ENCODE data around the gene IFI27L2. TPM values are rescaled to one million over a fixed set of nuclear protein-coding genes. Genes with fewer than 3 reads are reported as not detected.

IFI27L2 gene
- total RNA-seq, 1 donor from 2014 or later: 61.8 TPM

DNA sequence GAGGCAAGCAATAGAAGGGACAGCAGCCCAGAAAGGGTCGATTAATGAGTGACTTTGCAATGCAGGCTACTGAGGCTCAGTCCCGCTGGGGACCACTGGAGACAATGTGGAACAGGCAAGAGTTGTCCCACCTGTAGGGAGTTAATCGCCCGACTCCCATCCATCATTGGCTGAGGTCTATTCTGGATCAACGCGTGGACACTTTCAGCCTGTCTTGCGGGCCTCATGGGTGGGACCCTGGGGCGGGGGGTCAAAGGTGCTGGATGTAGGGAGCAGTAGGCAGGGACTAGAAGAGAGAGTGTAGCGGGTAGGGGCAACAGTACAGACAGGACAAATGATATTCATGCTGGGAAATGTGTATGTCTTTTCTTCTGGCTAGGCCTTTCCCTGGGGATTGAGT is 6.1 kb downstream of the IFI27L2 start:
- DNase-seq (ENCODE audit: low spot score): no peak

GRCh38 chr14:94122438-94122837 is 7.0 kb downstream of the IFI27L2 start:
- DNase-seq (ENCODE audit: low spot score): no peak

DNA sequence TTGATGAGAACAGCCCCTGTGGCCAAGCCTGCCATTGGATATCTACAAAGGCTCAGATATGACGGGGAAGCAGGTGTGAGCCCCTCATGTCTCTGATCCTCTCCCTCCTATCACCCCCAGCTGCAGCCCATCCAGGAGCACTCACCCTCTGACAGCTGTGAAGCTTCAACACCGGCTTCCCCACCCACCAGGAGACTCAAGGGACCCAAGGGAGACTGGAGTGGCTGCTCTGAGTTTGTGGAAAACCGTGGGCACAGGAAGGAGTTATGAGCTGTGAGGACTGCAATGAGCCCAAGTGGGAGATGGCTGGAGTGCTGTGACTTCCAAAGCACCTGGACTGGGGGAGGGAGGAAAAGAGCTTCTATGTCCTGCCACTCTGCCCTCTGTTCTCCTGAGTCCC is 7.9 kb downstream of the IFI27L2 start:
- no peak for DNase-seq (ENCODE audit: low spot score)

- DNase-seq (ENCODE audit: low spot score): no peak
Measured at GRCh38 chr14:94120667-94121340, 8.6 kb downstream of the IFI27L2 start.

DNA sequence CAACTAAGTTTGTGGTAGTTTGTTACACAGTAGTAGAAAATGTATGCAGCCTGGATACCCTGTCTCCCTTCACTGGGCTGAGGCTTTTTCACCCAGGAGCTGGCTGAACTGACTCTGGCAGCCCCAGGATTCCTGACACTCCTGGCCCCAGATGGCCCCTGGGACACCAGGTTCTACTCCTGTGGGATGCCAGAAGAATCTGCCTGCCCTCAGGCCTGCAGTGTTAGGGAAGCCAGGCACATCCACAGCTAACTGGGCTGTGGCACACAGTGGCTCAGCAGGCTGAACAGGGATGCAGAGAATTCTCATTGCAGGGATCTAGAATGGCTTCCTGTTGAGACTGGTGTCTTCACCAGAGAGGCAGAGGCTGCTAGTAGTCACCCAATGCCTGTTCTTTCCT is 10.3 kb downstream of the IFI27L2 start:
- DNase-seq (ENCODE audit: low spot score): no peak

DNA sequence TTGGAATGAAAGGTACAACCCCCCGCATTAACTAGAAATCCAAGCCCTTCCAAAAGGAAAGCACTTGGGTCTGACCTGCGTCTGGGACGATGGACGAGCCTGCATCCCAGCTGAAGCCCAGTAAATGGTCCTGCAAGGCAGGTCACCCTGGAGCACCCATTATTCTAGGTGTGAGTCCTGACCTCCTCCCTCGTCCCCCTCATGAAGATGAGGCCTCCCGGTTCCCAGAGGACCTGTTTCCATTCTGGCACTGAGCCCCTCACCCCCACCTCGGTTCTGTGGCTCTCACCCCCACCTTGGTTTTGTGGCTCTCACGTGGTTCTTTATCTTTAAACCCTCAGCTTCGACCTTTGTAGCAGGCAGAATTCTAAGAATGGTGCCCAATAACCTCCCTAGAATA is 11.5 kb downstream of the IFI27L2 start:
- DNase-seq (ENCODE audit: low spot score): no peak

- no peak for DNase-seq (ENCODE audit: low spot score)
Measured at GRCh38 chr14:94116701-94117100, 12.7 kb downstream of the IFI27L2 start.

- DNase-seq (ENCODE audit: low spot score): no peak
Measured at GRCh38 chr14:94115631-94116030, 13.8 kb downstream of the IFI27L2 start.

GRCh38 chr14:94115058-94115591 is 14.3 kb downstream of the IFI27L2 start:
- DNase-seq (ENCODE audit: low spot score): peak; percentile 54

- DNase-seq (ENCODE audit: low spot score): no peak
Measured at GRCh38 chr14:94114589-94115057, 14.8 kb downstream of the IFI27L2 start.

- no peak for DNase-seq (ENCODE audit: low spot score)
Measured at GRCh38 chr14:94113908-94114588, 15.4 kb downstream of the IFI27L2 start.

GRCh38 chr14:94113490-94113889 is 15.9 kb downstream of the IFI27L2 start:
- DNase-seq (ENCODE audit: low spot score): peak; percentile 86

- DNase-seq (ENCODE audit: low spot score): no peak
Measured at GRCh38 chr14:94113073-94113472, 16.3 kb downstream of the IFI27L2 start.

- DNase-seq (ENCODE audit: low spot score): no peak
Measured at GRCh38 chr14:94112513-94113063, 16.8 kb downstream of the IFI27L2 start.

GRCh38 chr14:94111276-94112095 is 17.9 kb downstream of the IFI27L2 start:
- DNase-seq (ENCODE audit: low spot score): no peak

- peak; percentile 76 for DNase-seq (ENCODE audit: low spot score)
Measured at GRCh38 chr14:94110552-94111181, 18.7 kb downstream of the IFI27L2 start, which contains the start of gene IFI27. IFI27 (plus strand) TSS chr14:94110736.

- DNase-seq (ENCODE audit: low spot score): no peak
Measured at GRCh38 chr14:94109915-94110250, 19.5 kb downstream of the IFI27L2 start.

GRCh38 chr14:94104731-94105130 is 24.7 kb downstream of the IFI27L2 start:
- DNase-seq (ENCODE audit: low spot score): no peak

GRCh38 chr14:94103554-94104150 is 25.8 kb downstream of the IFI27L2 start:
- DNase-seq (ENCODE audit: low spot score): no peak

- no peak for DNase-seq (ENCODE audit: low spot score)
Measured at GRCh38 chr14:94102768-94103482, 26.5 kb downstream of the IFI27L2 start.
